SK-N-MC (cell line): ENCODE data around the gene CDK16.
A peak's percentile ranks its signal among the peaks of the same experiment; 100 is the strongest.

Source experiments
- DNase-seq: peaks from one replicate; pipeline ENCODE4 v3.0.0-alpha.2; 2011; ENCODE audit warnings: low read depth, low spot score
- H3K27ac ChIP-seq: fragments of 200-600 bp; sonication (generic); 2 replicates; pipeline ENCODE4 v1.5.1; 2016; ENCODE audit warnings: mixed run types
- H3K36me3 ChIP-seq: fragments of 200-600 bp; sonication (generic); 2 replicates; pipeline ENCODE4 v1.6.1; 2017; ENCODE audit warnings: antibody characterized with exemption, low read length, mixed read lengths; ENCODE audit not compliant: insufficient read depth
- H3K4me3 ChIP-seq: fragments of 200-600 bp; sonication (generic); 2 replicates; pipeline ENCODE4 v1.5.1; 2016
- H3K9ac ChIP-seq: fragments of 200-600 bp; sonication (generic); 2 replicates; pipeline ENCODE4 v1.8.0; 2017; ENCODE audit warnings: mixed run types, mixed read lengths; ENCODE audit not compliant: insufficient read length
- H3K9me3 ChIP-seq: fragments of 200-600 bp; sonication (generic); 2 replicates; pipeline ENCODE4 v1.6.1; 2017; ENCODE audit warnings: low read depth, mild to moderate bottlenecking, antibody characterized with exemption, low read length, moderate library complexity, mixed read lengths
- EZH2 ChIP-seq: fragments of 200-600 bp; sonication (generic); IDR thresholded peaks from one replicate; pipeline ENCODE4 v1.6.1; 2017; ENCODE audit warnings: antibody characterized with exemption
- FOXP2 ChIP-seq: optimal IDR thresholded peaks from 2 replicates; pipeline ENCODE3; 2011; ENCODE audit warnings: mild to moderate bottlenecking, moderate library complexity; ENCODE audit not compliant: insufficient read depth; ENCODE audit errors: extremely low read length, control extremely low read depth
- POLR2AphosphoS5 ChIP-seq: IDR thresholded peaks from 2 replicates; pipeline ENCODE4 v1.6.1; 2012; ENCODE audit warnings: mild to moderate bottlenecking, low read depth, low read length, borderline replicate concordance

The CDK16 gene

GRCh38 chrX:47218280-47218919, at the start of gene CDK16:
TSS of gene CDK16 (plus strand) at chrX:47218681. CDS start at chrX:47223558, 4,877 bp downstream.
- Histone ChIP-seq H3K27ac (peak within 1 kb of the TSS; percentile 97), H3K36me3 (peaks cover 50% of the 10 kb centered on the region), H3K4me3 (peak within 1 kb of the TSS; percentile 91), H3K9ac (peak within 1 kb of the TSS; percentile 98), H3K9me3 (no peaks in the 10 kb centered on the region)
- TF ChIP-seq POLR2AphosphoS5 (peak; percentile 71), FOXP2 (no peak)
- peak; percentile 24 for DNase-seq

GRCh38 chrX:47169273-47169672, 49.2 kb upstream of the CDK16 start:
- Histone ChIP-seq H3K9me3 (no peaks in the 10 kb centered on the region), H3K4me3 (no peak overlapping the region), H3K36me3 (peaks cover 16% of the 10 kb centered on the region), H3K9ac (no peak overlapping the region), H3K27ac (no peak overlapping the region)
- TF ChIP-seq EZH2 (no peak), POLR2AphosphoS5 (no peak), FOXP2 (no peak)
- no peak for DNase-seq

- H3K9me3 ChIP-seq, result no peaks in the 10 kb centered on the region
- TF ChIP-seq POLR2AphosphoS5, result no peak
- TF ChIP-seq EZH2, result no peak
- no peak for TF ChIP-seq FOXP2
- no peak overlapping the region for H3K4me3 ChIP-seq
- peaks cover 11% of the 10 kb centered on the region; the same call in 1 of the 2 replicates for H3K36me3 ChIP-seq
- DNase-seq, result no peak
- H3K27ac ChIP-seq, result no peak overlapping the region
- H3K9ac ChIP-seq, result no peak overlapping the region
These were observed 48.6 kb upstream of the CDK16 start for GRCh38 chrX:47169726-47170515.

GRCh38 chrX:47170861-47171692, 47.4 kb upstream of the CDK16 start:
- no peaks in the 10 kb centered on the region for H3K9me3 ChIP-seq
- H3K9ac ChIP-seq, result no peak overlapping the region
- no peak for DNase-seq
- H3K27ac ChIP-seq, result no peak overlapping the region
- H3K4me3 ChIP-seq, result no peak overlapping the region
- TF ChIP-seq POLR2AphosphoS5, result no peak
- TF ChIP-seq EZH2, result no peak
- TF ChIP-seq FOXP2, result no peak
- peaks cover 11% of the 10 kb centered on the region; the same call in 1 of the 2 replicates for H3K36me3 ChIP-seq

GRCh38 chrX:47171996-47172395, 46.5 kb upstream of the CDK16 start:
- no peak for DNase-seq
- Histone ChIP-seq H3K9me3 (no peaks in the 10 kb centered on the region), H3K36me3 (peaks cover 13% of the 10 kb centered on the region; the same call in 1 of the 2 replicates), H3K4me3 (no peak overlapping the region), H3K9ac (no peak overlapping the region), H3K27ac (no peak overlapping the region)
- TF ChIP-seq POLR2AphosphoS5 (no peak), FOXP2 (no peak), EZH2 (no peak)

- no peak overlapping the region for H3K9ac ChIP-seq
- peaks cover 18% of the 10 kb centered on the region; the same call in 1 of the 2 replicates for H3K36me3 ChIP-seq
- no peak for DNase-seq
- H3K27ac ChIP-seq, result no peak overlapping the region
- H3K4me3 ChIP-seq, result no peak overlapping the region
- H3K9me3 ChIP-seq, result no peaks in the 10 kb centered on the region
- TF ChIP-seq FOXP2, result no peak
- no peak for TF ChIP-seq EZH2
- no peak for TF ChIP-seq POLR2AphosphoS5
These were observed 45.9 kb upstream of the CDK16 start for GRCh38 chrX:47172549-47172948.

- peaks cover 24% of the 10 kb centered on the region; the same call in 1 of the 2 replicates for H3K36me3 ChIP-seq
- H3K9me3 ChIP-seq, result no peaks in the 10 kb centered on the region
- no peak for DNase-seq
These were observed 45.3 kb upstream of the CDK16 start for GRCh38 chrX:47172971-47173792.

More at GRCh38 chrX:47172971-47173792, 45.3 kb upstream of the CDK16 start:
- Histone ChIP-seq H3K9ac (no peak overlapping the region), H3K4me3 (no peak overlapping the region), H3K27ac (no peak overlapping the region)
- TF ChIP-seq FOXP2, result no peak
- TF ChIP-seq POLR2AphosphoS5, result no peak
- no peak for TF ChIP-seq EZH2
